Osteocyte (in vitro differentiated cells): Measurements from ENCODE around the gene FMNL3. TPM values are rescaled to one million over a fixed set of nuclear protein-coding genes. Genes with fewer than 3 reads are reported as not detected.

Source experiments
- DNase-seq: peaks from one replicate; pipeline ENCODE4 v3.0.0; 2021; ENCODE audit warnings: mixed read lengths; ENCODE audit not compliant: unreplicated experiment; ENCODE audit errors: extremely low spot score
- H3K27ac Mint-ChIP-seq: one replicate; pipeline ENCODE4 v1.8.0; 2021; ENCODE audit warnings: mild to moderate bottlenecking, mixed read lengths; ENCODE audit not compliant: unreplicated experiment
- H3K27me3 Mint-ChIP-seq: one replicate; pipeline ENCODE4 v1.8.0; 2021; ENCODE audit warnings: mixed read lengths; ENCODE audit not compliant: unreplicated experiment
- H3K36me3 Mint-ChIP-seq: one replicate; pipeline ENCODE4 v1.8.0; 2021; ENCODE audit warnings: mixed read lengths; ENCODE audit not compliant: unreplicated experiment
- H3K4me1 Mint-ChIP-seq: one replicate; pipeline ENCODE4 v1.8.0; 2021; ENCODE audit warnings: mixed read lengths; ENCODE audit not compliant: unreplicated experiment
- H3K4me3 Mint-ChIP-seq: one replicate; pipeline ENCODE4 v1.8.0; 2021; ENCODE audit warnings: mild to moderate bottlenecking, moderate library complexity, mixed read lengths; ENCODE audit not compliant: unreplicated experiment
- H3K9me3 Mint-ChIP-seq: one replicate; pipeline ENCODE4 v1.8.0; 2021; ENCODE audit warnings: mixed read lengths; ENCODE audit not compliant: unreplicated experiment
- total RNA-seq: library from RNA; stranded (reverse); gene quantifications from 2 replicates; pipeline ENCODE4 v1.2.1, GENCODE V29; 2021
- TF ChIP-seq, protein P1 (sequence below): fragments of 200-600 bp; sonication (generic); IDR thresholded peaks from 2 replicates; pipeline ENCODE4 v1.5.0; 2021; ENCODE audit warnings: antibody characterized with exemption, mild to moderate bottlenecking, moderate library complexity

The FMNL3 gene
- total RNA-seq, 1 donor from 2014 or later = 37.4 TPM

DNA sequence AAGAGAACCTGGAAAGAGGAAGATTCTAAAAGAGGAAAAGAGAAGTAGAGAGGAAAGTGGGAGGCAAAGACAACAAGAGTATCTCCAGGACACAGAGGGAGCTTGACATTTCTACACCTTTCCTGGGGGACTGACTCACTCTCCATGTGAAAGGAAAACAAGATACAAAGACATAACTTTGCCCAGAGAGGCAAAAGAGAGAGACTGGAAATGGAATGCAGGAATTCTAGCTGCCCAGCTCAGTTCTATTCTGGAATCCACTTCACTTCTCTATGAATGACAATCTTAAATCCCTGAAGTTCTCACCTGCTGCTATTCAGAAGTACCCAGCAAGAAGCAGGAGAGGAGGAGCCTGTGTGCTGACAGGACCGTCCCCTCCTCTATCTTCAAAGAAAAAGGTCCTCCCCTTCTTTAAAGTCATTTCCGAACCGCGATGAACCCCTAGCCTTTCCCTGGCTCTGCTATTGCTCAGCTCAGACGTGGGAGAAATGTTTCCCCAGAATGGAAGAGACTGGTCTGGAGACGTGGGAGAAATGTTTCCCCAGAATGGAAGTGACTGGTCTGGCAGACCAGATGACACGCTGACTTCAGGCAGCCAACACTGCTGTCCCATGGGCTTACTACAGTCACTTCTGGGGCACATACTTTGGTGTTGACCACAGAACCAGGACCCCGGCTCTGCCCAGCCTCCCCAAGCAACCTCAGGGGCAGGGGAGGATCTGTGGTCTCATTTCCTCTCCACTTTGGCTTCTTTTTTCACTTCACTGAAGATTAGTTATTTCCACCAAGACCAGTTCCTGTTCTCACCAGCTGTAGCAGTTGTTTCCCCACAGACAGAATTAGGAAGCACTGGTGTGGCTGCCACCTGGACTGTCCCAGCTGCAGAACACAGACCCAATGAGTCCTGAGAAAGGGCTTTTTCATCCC is 8.3 kb downstream of the FMNL3 start:
- Mint-ChIP-seq H3K27me3 (no peaks in the 10 kb centered on the region), H3K4me1 (peaks cover 63% of the 10 kb centered on the region), H3K9me3 (no peaks in the 10 kb centered on the region), H3K27ac (peak overlapping the region; percentile 94), H3K36me3 (no peaks in the 10 kb centered on the region), H3K4me3 (peak overlapping the region; percentile 68)
- no peak for DNase-seq
- TF ChIP-seq, protein P1, sequence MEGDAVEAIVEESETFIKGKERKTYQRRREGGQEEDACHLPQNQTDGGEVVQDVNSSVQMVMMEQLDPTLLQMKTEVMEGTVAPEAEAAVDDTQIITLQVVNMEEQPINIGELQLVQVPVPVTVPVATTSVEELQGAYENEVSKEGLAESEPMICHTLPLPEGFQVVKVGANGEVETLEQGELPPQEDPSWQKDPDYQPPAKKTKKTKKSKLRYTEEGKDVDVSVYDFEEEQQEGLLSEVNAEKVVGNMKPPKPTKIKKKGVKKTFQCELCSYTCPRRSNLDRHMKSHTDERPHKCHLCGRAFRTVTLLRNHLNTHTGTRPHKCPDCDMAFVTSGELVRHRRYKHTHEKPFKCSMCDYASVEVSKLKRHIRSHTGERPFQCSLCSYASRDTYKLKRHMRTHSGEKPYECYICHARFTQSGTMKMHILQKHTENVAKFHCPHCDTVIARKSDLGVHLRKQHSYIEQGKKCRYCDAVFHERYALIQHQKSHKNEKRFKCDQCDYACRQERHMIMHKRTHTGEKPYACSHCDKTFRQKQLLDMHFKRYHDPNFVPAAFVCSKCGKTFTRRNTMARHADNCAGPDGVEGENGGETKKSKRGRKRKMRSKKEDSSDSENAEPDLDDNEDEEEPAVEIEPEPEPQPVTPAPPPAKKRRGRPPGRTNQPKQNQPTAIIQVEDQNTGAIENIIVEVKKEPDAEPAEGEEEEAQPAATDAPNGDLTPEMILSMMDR = no peak

DNA sequence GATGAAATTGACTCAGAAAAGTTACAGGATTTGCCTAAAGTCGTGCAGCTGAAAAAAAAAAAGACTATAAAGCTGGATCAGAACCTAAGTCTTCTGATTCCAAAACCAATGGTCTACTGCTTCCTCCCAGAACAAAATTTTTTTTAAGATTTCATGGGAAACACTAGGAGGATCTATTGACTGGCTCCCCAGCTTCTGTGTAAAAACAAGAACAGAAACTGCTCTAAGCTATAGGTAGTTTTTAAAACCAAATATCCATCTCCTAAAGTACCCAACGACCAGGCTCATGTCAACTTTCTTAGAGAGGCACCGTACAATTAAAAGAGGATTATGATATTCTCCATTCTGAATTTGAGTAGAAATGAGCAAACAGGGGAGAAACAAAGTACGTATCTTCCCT is 9.4 kb downstream of the FMNL3 start:
- H3K27ac Mint-ChIP-seq = no peak overlapping the region
- H3K4me1 Mint-ChIP-seq = peaks cover 52% of the 10 kb centered on the region
- no peaks in the 10 kb centered on the region for H3K27me3 Mint-ChIP-seq
- H3K9me3 Mint-ChIP-seq = no peaks in the 10 kb centered on the region
- TF ChIP-seq, protein P1 = no peak
- DNase-seq = no peak
- H3K36me3 Mint-ChIP-seq = no peaks in the 10 kb centered on the region
- H3K4me3 Mint-ChIP-seq = no peak overlapping the region

DNA sequence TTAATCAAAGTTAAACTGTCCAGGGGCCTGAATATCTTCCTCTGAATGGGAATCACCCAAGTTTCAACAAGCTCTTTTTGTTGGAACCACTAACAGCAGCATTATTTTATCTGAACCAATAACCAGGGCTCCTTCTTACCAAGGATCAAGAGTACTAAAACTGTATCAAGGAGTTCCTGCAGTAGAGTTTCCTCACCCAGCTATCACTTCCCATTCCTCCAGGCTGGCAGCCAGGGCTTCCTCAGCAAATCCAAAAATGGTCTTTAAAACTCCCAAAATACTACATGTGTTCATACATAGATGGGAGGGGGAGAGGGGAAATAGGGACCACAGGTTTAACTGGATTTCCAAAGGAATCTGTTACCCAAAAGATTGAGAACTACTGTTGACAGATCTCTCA is 10.5 kb downstream of the FMNL3 start:
- Mint-ChIP-seq H3K27ac (no peak overlapping the region), H3K27me3 (no peaks in the 10 kb centered on the region), H3K36me3 (no peaks in the 10 kb centered on the region), H3K4me3 (no peak overlapping the region), H3K9me3 (no peaks in the 10 kb centered on the region), H3K4me1 (peaks cover 41% of the 10 kb centered on the region)
- DNase-seq = no peak
- TF ChIP-seq, protein P1 = no peak

DNA sequence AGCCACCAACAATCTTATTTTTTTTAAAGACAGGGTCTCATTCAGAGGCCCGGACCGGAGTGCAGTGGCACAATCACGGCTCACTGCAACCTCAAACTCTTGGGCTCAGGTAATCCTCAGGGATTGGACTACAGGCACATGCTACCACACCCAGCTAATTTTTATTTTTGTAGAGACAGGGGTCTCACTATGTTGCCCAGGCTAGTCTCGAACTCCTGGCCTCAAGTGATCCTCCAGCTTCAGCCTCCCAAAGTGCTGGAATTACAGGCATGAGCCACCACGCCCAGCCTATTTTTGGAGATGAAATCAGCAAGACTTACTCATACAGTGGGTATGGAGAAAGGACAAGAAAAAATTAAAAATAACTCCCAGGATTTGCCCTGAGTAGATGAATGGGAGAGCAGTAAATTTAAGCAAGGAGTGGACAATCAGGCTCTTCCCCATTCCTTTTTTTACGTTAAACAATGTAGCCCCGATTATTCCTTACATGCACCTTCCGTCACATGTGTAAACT is 13.2 kb downstream of the FMNL3 start:
- TF ChIP-seq, protein P1 = no peak
- H3K9me3 Mint-ChIP-seq = no peaks in the 10 kb centered on the region
- no peak overlapping the region for H3K4me3 Mint-ChIP-seq
- H3K4me1 Mint-ChIP-seq = peaks cover 28% of the 10 kb centered on the region
- H3K27ac Mint-ChIP-seq = no peak overlapping the region
- H3K36me3 Mint-ChIP-seq = no peaks in the 10 kb centered on the region
- no peak for DNase-seq
- H3K27me3 Mint-ChIP-seq = no peaks in the 10 kb centered on the region

DNA sequence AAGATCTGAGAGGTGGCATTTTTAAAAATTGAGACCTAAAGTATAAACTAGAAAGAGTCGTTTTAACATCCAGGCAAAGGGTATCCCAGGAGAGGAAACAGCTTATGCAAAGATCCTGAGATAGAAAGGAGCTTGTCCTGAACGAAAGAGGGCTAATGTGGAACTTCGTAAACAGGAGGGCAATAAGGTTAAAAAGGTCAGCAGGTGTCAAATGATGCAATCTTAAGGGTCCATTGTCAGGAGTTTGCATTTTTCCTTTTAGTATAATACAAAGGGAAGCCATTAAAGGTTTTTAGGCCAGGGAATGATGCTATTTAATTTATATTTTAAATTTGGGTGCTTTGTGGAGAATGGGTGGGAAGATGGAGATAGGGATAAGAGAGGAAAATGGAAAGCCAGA is 14.4 kb downstream of the FMNL3 start:
- Mint-ChIP-seq H3K36me3 (no peaks in the 10 kb centered on the region), H3K27me3 (no peaks in the 10 kb centered on the region), H3K4me1 (peaks cover 21% of the 10 kb centered on the region), H3K4me3 (no peak overlapping the region), H3K9me3 (no peaks in the 10 kb centered on the region), H3K27ac (no peak overlapping the region)
- TF ChIP-seq, protein P1 = no peak
- DNase-seq = no peak
